GM19438 (cell line): Measurements from ENCODE around the gene MDP1.

Experiments used
- ATAC-seq: cut with Tn5 transposase; IDR thresholded peaks from one replicate; pipeline ENCODE4 v1.9.1; 2021; ENCODE audit warnings: low read depth; ENCODE audit not compliant: unreplicated experiment

MDP1 gene

GRCh38 chr14:24185026-24185425 is 30.8 kb downstream of the MDP1 start:
- ATAC-seq: no peak

- ATAC-seq: no peak
These were observed 31.5 kb downstream of the MDP1 start for GRCh38 chr14:24184104-24184970.

- no peak for ATAC-seq
These were observed 32.8 kb downstream of the MDP1 start for GRCh38 chr14:24183014-24183481.

- no peak for ATAC-seq
These were observed 33.6 kb downstream of the MDP1 start for GRCh38 chr14:24182110-24182882.

- no peak for ATAC-seq
These were observed 34.3 kb downstream of the MDP1 start for GRCh38 chr14:24181371-24182077.

GRCh38 chr14:24179961-24180796 is 35.7 kb downstream of the MDP1 start:
- no peak for ATAC-seq

- no peak for ATAC-seq
These were observed 36.4 kb downstream of the MDP1 start for GRCh38 chr14:24179294-24179960.

GRCh38 chr14:24178399-24179178 is 37.3 kb downstream of the MDP1 start:
- ATAC-seq: no peak

- ATAC-seq: no peak
These were observed 38.0 kb downstream of the MDP1 start for GRCh38 chr14:24177891-24178290.

GRCh38 chr14:24177041-24177825 is 38.6 kb downstream of the MDP1 start:
- no peak for ATAC-seq

GRCh38 chr14:24176599-24176998 is 39.3 kb downstream of the MDP1 start:
- no peak for ATAC-seq

- no peak for ATAC-seq
These were observed 43.0 kb downstream of the MDP1 start for GRCh38 chr14:24172871-24173281.

GRCh38 chr14:24172261-24172860 is 43.5 kb downstream of the MDP1 start:
- ATAC-seq: no peak

GRCh38 chr14:24171422-24172260 is 44.2 kb downstream of the MDP1 start, which contains the start of gene REC8:
TSS of gene REC8 (plus strand) at chr14:24172080. CDS start at chr14:24172553, 473 bp downstream.
- ATAC-seq: peak; percentile 82

GRCh38 chr14:24167469-24168114 is 48.3 kb downstream of the MDP1 start:
- ATAC-seq: no peak

- no peak for ATAC-seq
These were observed 50.1 kb downstream of the MDP1 start for GRCh38 chr14:24165785-24166184.
